ENCODE results near the gene PELO. TPM values are rescaled to one million over a fixed set of nuclear protein-coding genes. Genes with fewer than 3 reads are reported as not detected.

The PELO gene
- polyA plus RNA-seq, 1 donor (not counting 4 experiments of a cell fraction or from before 2014, with no cell fraction given): 10.6 TPM

DNA sequence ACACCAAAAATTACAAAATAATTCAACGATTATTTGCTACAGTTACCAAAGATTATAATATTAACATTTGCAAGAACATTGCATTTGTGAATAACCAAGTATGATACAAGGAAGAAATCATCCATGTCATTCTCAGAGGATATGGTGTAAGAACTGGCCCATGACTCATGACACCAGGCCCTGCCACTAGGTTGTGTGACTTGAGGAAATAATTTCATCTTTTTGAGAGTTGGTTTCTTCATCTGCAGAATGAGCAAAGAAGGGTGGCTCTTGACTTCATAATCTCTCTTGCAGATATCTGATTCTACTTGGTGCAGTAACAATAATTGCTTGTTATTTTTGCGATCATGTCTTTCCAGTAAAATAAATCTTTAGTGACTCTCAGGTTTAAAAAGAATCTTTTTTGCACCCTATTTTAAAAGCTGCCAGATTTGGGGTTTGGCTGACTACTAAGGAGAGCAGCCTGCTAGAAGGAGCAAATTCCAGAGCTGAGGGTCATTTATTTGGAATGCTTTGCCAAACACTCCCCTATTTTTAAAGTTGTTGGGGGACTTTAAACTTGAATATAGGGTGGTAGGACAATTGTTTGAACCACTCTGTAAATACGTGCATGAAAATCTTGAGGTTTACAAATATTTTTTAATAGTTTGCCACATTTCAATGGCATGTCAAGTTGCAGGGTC, 23.5 kb downstream of the PELO start:
- no peak for FAIRE-seq
- peaks cover 4% of the 10 kb centered on the region for H3K4me1 ChIP-seq (ENCODE audit: control insufficient read depth, extremely low read depth, insufficient read depth, low read length)
- no peak for TF ChIP-seq EZH2 (IDR thresholded peaks at IDR 0.05; ENCODE audit: low read length)
- TF ChIP-seq, protein P1, sequence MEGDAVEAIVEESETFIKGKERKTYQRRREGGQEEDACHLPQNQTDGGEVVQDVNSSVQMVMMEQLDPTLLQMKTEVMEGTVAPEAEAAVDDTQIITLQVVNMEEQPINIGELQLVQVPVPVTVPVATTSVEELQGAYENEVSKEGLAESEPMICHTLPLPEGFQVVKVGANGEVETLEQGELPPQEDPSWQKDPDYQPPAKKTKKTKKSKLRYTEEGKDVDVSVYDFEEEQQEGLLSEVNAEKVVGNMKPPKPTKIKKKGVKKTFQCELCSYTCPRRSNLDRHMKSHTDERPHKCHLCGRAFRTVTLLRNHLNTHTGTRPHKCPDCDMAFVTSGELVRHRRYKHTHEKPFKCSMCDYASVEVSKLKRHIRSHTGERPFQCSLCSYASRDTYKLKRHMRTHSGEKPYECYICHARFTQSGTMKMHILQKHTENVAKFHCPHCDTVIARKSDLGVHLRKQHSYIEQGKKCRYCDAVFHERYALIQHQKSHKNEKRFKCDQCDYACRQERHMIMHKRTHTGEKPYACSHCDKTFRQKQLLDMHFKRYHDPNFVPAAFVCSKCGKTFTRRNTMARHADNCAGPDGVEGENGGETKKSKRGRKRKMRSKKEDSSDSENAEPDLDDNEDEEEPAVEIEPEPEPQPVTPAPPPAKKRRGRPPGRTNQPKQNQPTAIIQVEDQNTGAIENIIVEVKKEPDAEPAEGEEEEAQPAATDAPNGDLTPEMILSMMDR (optimal IDR thresholded peaks at IDR 0.05 in 1 of 3, IDR thresholded peaks at IDR 0.05 in 1 of 3, conservative IDR thresholded peaks at IDR 0.05 in 1 of 3; ENCODE audit: extremely low read depth in 1 of 3, insufficient read depth in 2 of 3, low read length in 3 of 3): no peak
- no peaks in the 10 kb centered on the region for H3K36me3 ChIP-seq (ENCODE audit: control insufficient read depth in 2 of 2, extremely low read depth in 1 of 2, insufficient read depth in 2 of 2, low read length in 2 of 2)
- no peaks in the 10 kb centered on the region for H3K9me1 ChIP-seq (ENCODE audit: control insufficient read depth, extremely low read depth, insufficient read depth, low read length)
- dilution Hi-C loops (cut with MboI; ENCODE audit: extremely low pct_ligation_motif_present, low sequenced_read_pairs): no loop called here
- no peak overlapping the region for H2AFZ ChIP-seq (ENCODE audit: control insufficient read depth, low read length)
- no peak overlapping the region for H3K4me3 ChIP-seq (ENCODE audit: control insufficient read depth in 2 of 3, extremely low read depth in 1 of 3, insufficient read depth in 2 of 3, low read depth in 1 of 3, low read length in 3 of 3)
- H3K27me3 ChIP-seq (ENCODE audit: control insufficient read depth, extremely low read depth, insufficient read depth, low read length): no peaks in the 10 kb centered on the region
- H3K4me2 ChIP-seq (ENCODE audit: control insufficient read depth, extremely low read depth, insufficient read depth, low read depth, low read length): no peak overlapping the region
- H3K9me3 ChIP-seq (ENCODE audit: control insufficient read depth, low read depth, low read length): no peaks in the 10 kb centered on the region
- no peaks in the 10 kb centered on the region for H4K20me1 ChIP-seq (ENCODE audit: control insufficient read depth, extremely low read depth, insufficient read depth, low read length)
- no peak overlapping the region for H3K9ac ChIP-seq (ENCODE audit: control insufficient read depth, extremely low read depth, insufficient read depth, low read length)
- no peak overlapping the region for H3K27ac ChIP-seq (ENCODE audit: control insufficient read depth, insufficient read depth, low read length)
- no peak for DNase-seq (ENCODE audit: low read depth, low spot score)
- H3K79me2 ChIP-seq (ENCODE audit: control insufficient read depth, insufficient read depth, low read length): no peaks in the 10 kb centered on the region

DNA sequence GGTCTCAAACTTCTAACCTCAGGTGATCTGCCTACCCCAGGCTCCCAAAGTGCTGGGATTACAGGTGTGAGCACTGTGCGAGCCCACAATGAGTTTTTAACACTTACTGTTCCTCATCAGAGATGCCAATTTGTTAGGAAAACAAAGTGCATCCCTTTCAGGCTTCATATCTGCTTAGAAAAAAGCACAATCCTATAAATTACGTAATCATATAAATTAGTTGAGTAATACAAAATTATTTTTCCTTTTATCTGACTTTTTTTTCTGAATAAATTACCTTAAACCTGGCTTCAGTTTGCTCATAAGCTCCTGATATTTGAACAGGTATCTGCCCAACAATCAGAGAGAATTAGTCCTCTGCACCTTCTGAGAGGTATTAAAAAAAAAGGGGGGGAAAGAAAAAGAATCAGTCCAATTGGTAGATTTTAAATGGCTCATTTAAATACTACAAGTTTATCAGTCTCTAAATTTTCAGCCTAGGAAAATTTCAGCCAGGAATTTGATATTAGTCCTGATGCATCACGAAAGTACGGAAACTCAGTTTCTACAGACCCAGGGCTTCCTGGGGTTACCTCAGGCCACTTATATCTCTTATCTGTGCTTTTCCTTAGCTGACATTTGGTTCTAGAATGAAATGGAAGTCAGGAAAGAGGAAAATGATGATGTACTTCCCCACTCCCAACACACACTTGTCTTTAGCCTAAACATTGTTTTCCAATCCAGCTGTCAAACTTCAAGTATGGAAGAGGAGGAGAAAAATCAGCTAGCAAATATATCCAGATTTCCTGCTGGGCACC, 26.8 kb downstream of the PELO start:
- H4K20me1 ChIP-seq (ENCODE audit: control insufficient read depth, extremely low read depth, insufficient read depth, low read length): no peaks in the 10 kb centered on the region
- no peaks in the 10 kb centered on the region for H3K36me3 ChIP-seq (ENCODE audit: control insufficient read depth in 2 of 2, extremely low read depth in 1 of 2, insufficient read depth in 2 of 2, low read length in 2 of 2)
- H2AFZ ChIP-seq (ENCODE audit: control insufficient read depth, low read length): no peak overlapping the region
- no peaks in the 10 kb centered on the region for H3K9me1 ChIP-seq (ENCODE audit: control insufficient read depth, extremely low read depth, insufficient read depth, low read length)
- dilution Hi-C loops (cut with MboI; ENCODE audit: extremely low pct_ligation_motif_present, low sequenced_read_pairs): no loop called here
- DNase-seq (ENCODE audit: low read depth, low spot score) (no peak), FAIRE-seq (no peak)
- H3K27ac ChIP-seq (ENCODE audit: control insufficient read depth, insufficient read depth, low read length): no peak overlapping the region
- no peak overlapping the region for H3K4me3 ChIP-seq (ENCODE audit: control insufficient read depth in 2 of 3, extremely low read depth in 1 of 3, insufficient read depth in 2 of 3, low read depth in 1 of 3, low read length in 3 of 3)
- TF ChIP-seq, protein P1 (optimal IDR thresholded peaks at IDR 0.05 in 1 of 3, IDR thresholded peaks at IDR 0.05 in 1 of 3, conservative IDR thresholded peaks at IDR 0.05 in 1 of 3; ENCODE audit: extremely low read depth in 1 of 3, insufficient read depth in 2 of 3, low read length in 3 of 3): no peak
- no peak for TF ChIP-seq EZH2 (IDR thresholded peaks at IDR 0.05; ENCODE audit: low read length)
- H3K4me1 ChIP-seq (ENCODE audit: control insufficient read depth, extremely low read depth, insufficient read depth, low read length): peaks cover 3% of the 10 kb centered on the region
- H3K4me2 ChIP-seq (ENCODE audit: control insufficient read depth, extremely low read depth, insufficient read depth, low read depth, low read length): no peak overlapping the region
- H3K9ac ChIP-seq (ENCODE audit: control insufficient read depth, extremely low read depth, insufficient read depth, low read length): no peak overlapping the region
- no peaks in the 10 kb centered on the region for H3K79me2 ChIP-seq (ENCODE audit: control insufficient read depth, insufficient read depth, low read length)
- no peaks in the 10 kb centered on the region for H3K9me3 ChIP-seq (ENCODE audit: control insufficient read depth, low read depth, low read length)
- H3K27me3 ChIP-seq (ENCODE audit: control insufficient read depth, extremely low read depth, insufficient read depth, low read length): no peaks in the 10 kb centered on the region
